Esophagus muscularis mucosa (tissue), 2 donors: ENCODE results near the gene SLC38A10.

Experiments
- EP300 ChIP-seq: sonication (generic); formaldehyde crosslinking; IDR thresholded peaks from one replicate; pipeline ENCODE4 v1.6.1; 2017; ENCODE audit warnings: antibody characterized with exemption
- POLR2A ChIP-seq: fragments of 450-650 bp; IDR thresholded peaks from one replicate; pipeline ENCODE4 v1.6.1; 2017; ENCODE audit warnings: antibody characterized with exemption, moderate library complexity, mild to moderate bottlenecking, low read depth

- no peak for TF ChIP-seq POLR2A
- TF ChIP-seq EP300, result no peak
These were observed 27.4 kb upstream of the SLC38A10 start for GRCh38 chr17:81322271-81323082.
